OCI-LY7 (cell line): ENCODE measurements around the gene TTLL5. TPM values are rescaled to one million over a fixed set of nuclear protein-coding genes. Genes with fewer than 3 reads are reported as not detected.

ENCODE experiments used
- BruUV-seq: library from RNA; stranded (reverse); fragments of 400-500 nt; replicated peaks from 2 replicates; lab custom pipeline; 2021; lab: Mats Ljungman, UMichigan
- CTCF ChIA-PET: fragments of 300-600 bp; sonication (Branson Sonifier 250); formaldehyde crosslinking; loops from one replicate; lab custom pipeline; 2022; ENCODE audit warnings: antibody characterized with exemption; ENCODE audit not compliant: unreplicated experiment; lab: Charles Lee
- POLR2A ChIA-PET: fragments of 300-600 bp; sonication (Branson Sonifier 250); formaldehyde crosslinking; loops from one replicate; lab custom pipeline; 2022; ENCODE audit warnings: antibody characterized with exemption; lab: Charles Lee
- DNase-seq: peaks from one replicate; pipeline ENCODE4 v3.0.0-alpha.2; 2015; ENCODE audit warnings: low spot score
- H2AFZ ChIP-seq: fragments of 200-600 bp; sonication (generic), shearing (Covaris generic); 2 replicates; pipeline ENCODE4 v1.6.1; 2014; ENCODE audit warnings: mild to moderate bottlenecking, antibody characterized with exemption, low read length, moderate library complexity
- H3K27ac ChIP-seq: fragments of 200-600 bp; sonication (generic); 2 replicates; pipeline ENCODE4 v1.5.1; 2014; ENCODE audit warnings: mixed run types, low read depth, mild to moderate bottlenecking, moderate library complexity, low read length, inconsistent platforms; ENCODE audit not compliant: poor library complexity, severe bottlenecking
- H3K36me3 ChIP-seq: fragments of 200-600 bp; sonication (generic); 2 replicates; pipeline ENCODE4 v1.6.1; 2014; ENCODE audit warnings: mild to moderate bottlenecking, antibody characterized with exemption, low read length, moderate library complexity, mixed read lengths; ENCODE audit not compliant: insufficient read depth
- H3K4me1 ChIP-seq: fragments of 200-600 bp; sonication (generic); 2 replicates; pipeline ENCODE4 v1.5.1; 2014; ENCODE audit warnings: mild to moderate bottlenecking, low read length; ENCODE audit not compliant: insufficient read depth, poor library complexity, severe bottlenecking
- H3K4me2 ChIP-seq: fragments of 200-600 bp; sonication (generic); 2 replicates; pipeline ENCODE4 v1.6.1; 2014; ENCODE audit warnings: mild to moderate bottlenecking, low read length
- H3K4me3 ChIP-seq: fragments of 200-600 bp; sonication (generic); 2 replicates; pipeline ENCODE4 v1.5.1; 2014; ENCODE audit warnings: mild to moderate bottlenecking, low read depth, low read length; ENCODE audit not compliant: poor library complexity, severe bottlenecking
- H3K79me2 ChIP-seq: fragments of 200-600 bp; sonication (generic); 2 replicates; pipeline ENCODE4 v1.6.1; 2016; ENCODE audit warnings: low read depth, mild to moderate bottlenecking, low read length, moderate library complexity, mixed read lengths; ENCODE audit not compliant: insufficient read depth
- H3K9me2 ChIP-seq: fragments of 200-600 bp; sonication (generic); 2 replicates; pipeline ENCODE4 v1.6.1; 2016; ENCODE audit warnings: mild to moderate bottlenecking, low read length, mixed read lengths; ENCODE audit not compliant: insufficient read depth
- H3K9me3 ChIP-seq: fragments of 200-600 bp; sonication (generic); 2 replicates; pipeline ENCODE4 v1.6.1; 2014; ENCODE audit warnings: mild to moderate bottlenecking, mixed run types, low read length, mixed read lengths
- H4K20me1 ChIP-seq: fragments of 200-600 bp; sonication (generic); 2 replicates; pipeline ENCODE4 v1.6.1; 2014; ENCODE audit warnings: mild to moderate bottlenecking, antibody characterized with exemption, low read length, moderate library complexity, mixed read lengths; ENCODE audit not compliant: insufficient read depth
- CTCF ChIP-seq: fragments of 200-600 bp; sonication (generic); conservative IDR thresholded peaks from 2 replicates; pipeline ENCODE4 v1.5.1; 2014; ENCODE audit warnings: mild to moderate bottlenecking, antibody characterized with exemption, low read length, moderate library complexity, mixed read lengths
- EZH2phosphoT487 ChIP-seq: fragments of 200-600 bp; sonication (generic); IDR thresholded peaks from 2 replicates; pipeline ENCODE4 v1.6.1; 2018; ENCODE audit warnings: low read depth, borderline replicate concordance, mild to moderate bottlenecking, mixed run types, antibody characterized with exemption, low read length, moderate library complexity, mixed read lengths
- intact Hi-C: fragments of 100-400 bp; cut with micrococcal nuclease; formaldehyde crosslinking; loops from one replicate; pipeline ENCODE4 v1.10.0; 2022; ENCODE audit not compliant: unreplicated experiment
- total RNA-seq, 2 experiments: library from RNA; depleted of rRNA in 1 of 2; stranded (reverse); fragments of >200 nt in 1 of 2; shearing (Covaris generic) in 1 of 2; gene quantifications; 2 replicates each; pipeline ENCODE4 v1.2.3, GENCODE V29; 2014 to 2022

Gene TTLL5
- total RNA-seq, 2 experiments from 2014 or later, result 34.3 to 55.6 TPM

GRCh38 chr14:75926431-75927115 is 265.5 kb downstream of the TTLL5 start:
- H3K4me2 ChIP-seq, result no peak overlapping the region
- no peak for DNase-seq
- no peaks in the 10 kb centered on the region for H4K20me1 ChIP-seq
- H3K4me3 ChIP-seq, result no peak overlapping the region
- TF ChIP-seq EZH2phosphoT487 (no peak), CTCF (no peak)
- H2AFZ ChIP-seq, result no peak overlapping the region
- H3K9me2 ChIP-seq, result no peaks in the 10 kb centered on the region
- intact Hi-C loops, result no loop called here
- no peak overlapping the region for H3K27ac ChIP-seq
- no peaks in the 10 kb centered on the region for H3K79me2 ChIP-seq
- no peaks in the 10 kb centered on the region for H3K9me3 ChIP-seq
- H3K36me3 ChIP-seq, result no peaks in the 10 kb centered on the region
- no TSS peak for BruUV-seq
- ChIA-PET POLR2A (no interaction called here), CTCF (no interaction called here)
- H3K4me1 ChIP-seq, result no peaks in the 10 kb centered on the region

GRCh38 chr14:75927564-75928087 is 266.6 kb downstream of the TTLL5 start:
- TF ChIP-seq CTCF (no peak), EZH2phosphoT487 (no peak)
- POLR2A ChIA-PET, result no interaction called here
- intact Hi-C loops, result no loop called here
- H3K79me2 ChIP-seq, result no peaks in the 10 kb centered on the region
- H3K27ac ChIP-seq, result no peak overlapping the region
- H4K20me1 ChIP-seq, result no peaks in the 10 kb centered on the region
- no peak overlapping the region for H2AFZ ChIP-seq
- no peaks in the 10 kb centered on the region for H3K9me2 ChIP-seq
- no peaks in the 10 kb centered on the region for H3K9me3 ChIP-seq
- BruUV-seq, result no TSS peak
- H3K4me3 ChIP-seq, result no peak overlapping the region
- H3K36me3 ChIP-seq, result no peaks in the 10 kb centered on the region
- no peak overlapping the region for H3K4me2 ChIP-seq
- CTCF ChIA-PET, result no interaction called here
- DNase-seq, result no peak
- H3K4me1 ChIP-seq, result no peaks in the 10 kb centered on the region

- no peaks in the 10 kb centered on the region for H3K79me2 ChIP-seq
- H3K4me2 ChIP-seq, result no peak overlapping the region
Measured at GRCh38 chr14:75928690-75929181, 267.7 kb downstream of the TTLL5 start.

More at GRCh38 chr14:75928690-75929181, 267.7 kb downstream of the TTLL5 start:
- Histone ChIP-seq H3K4me3 (no peak overlapping the region), H3K4me1 (no peaks in the 10 kb centered on the region), H3K27ac (no peak overlapping the region), H2AFZ (no peak overlapping the region), H4K20me1 (no peaks in the 10 kb centered on the region), H3K36me3 (no peaks in the 10 kb centered on the region), H3K9me3 (no peaks in the 10 kb centered on the region), H3K9me2 (no peaks in the 10 kb centered on the region)
- BruUV-seq, result no TSS peak
- CTCF ChIA-PET, result no interaction called here
- intact Hi-C loops, result no loop called here
- TF ChIP-seq CTCF, result no peak
- TF ChIP-seq EZH2phosphoT487, result no peak
- POLR2A ChIA-PET, result interaction anchor here (1.0 kb wide), 1 partner anchor 33 kb away, joined by 3 read pairs; no protein-coding TSS in a partner anchor
- DNase-seq, result no peak
